Prostate gland (tissue), 2 donors: Measurements from ENCODE around the gene TGFB1I1.

Experiments
- POLR2A ChIP-seq: fragments of 450-650 bp; IDR thresholded peaks from one replicate; pipeline ENCODE4 v1.6.1; 2016; ENCODE audit warnings: antibody characterized with exemption, mild to moderate bottlenecking
- POLR2AphosphoS5 ChIP-seq: sonication (generic); formaldehyde crosslinking; IDR thresholded peaks from one replicate; pipeline ENCODE4 v1.6.1; 2017; ENCODE audit warnings: antibody characterized with exemption
- TF ChIP-seq, protein P1 (sequence below), 4 experiments: fragments of 200-600 bp in 2 of 4; fragments of 450-650 bp in 2 of 4; sonication (generic) in 2 of 4; IDR thresholded peaks; 1 replicate in 3 of 4; 2 replicates in 1 of 4; pipeline ENCODE4 v1.5.1; 2016 to 2019; ENCODE audit warnings: antibody characterized with exemption in 4 of 4, mild to moderate bottlenecking in 2 of 4, moderate library complexity in 2 of 4

DNA sequence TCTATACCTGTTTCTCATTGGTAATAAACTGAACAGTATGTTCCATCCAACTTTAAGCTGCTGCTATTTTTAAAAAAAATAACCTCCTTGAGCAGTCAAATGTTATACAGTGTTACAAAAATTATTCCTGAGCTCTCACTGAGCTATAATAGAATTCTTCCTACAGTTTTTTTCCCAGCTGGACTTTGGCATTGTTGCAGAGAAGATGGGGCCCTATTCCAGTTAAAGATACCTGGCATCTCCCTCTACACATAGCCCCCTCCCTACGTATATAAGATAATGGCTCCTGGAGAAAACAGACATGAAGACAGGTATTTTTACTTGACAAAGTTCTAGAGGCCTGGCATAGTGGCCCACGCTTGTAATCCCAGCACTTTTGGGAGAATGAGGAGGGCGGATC, 42.2 kb upstream of the TGFB1I1 start:
- TF ChIP-seq POLR2A (no peak), POLR2AphosphoS5 (no peak)
- TF ChIP-seq, protein P1, sequence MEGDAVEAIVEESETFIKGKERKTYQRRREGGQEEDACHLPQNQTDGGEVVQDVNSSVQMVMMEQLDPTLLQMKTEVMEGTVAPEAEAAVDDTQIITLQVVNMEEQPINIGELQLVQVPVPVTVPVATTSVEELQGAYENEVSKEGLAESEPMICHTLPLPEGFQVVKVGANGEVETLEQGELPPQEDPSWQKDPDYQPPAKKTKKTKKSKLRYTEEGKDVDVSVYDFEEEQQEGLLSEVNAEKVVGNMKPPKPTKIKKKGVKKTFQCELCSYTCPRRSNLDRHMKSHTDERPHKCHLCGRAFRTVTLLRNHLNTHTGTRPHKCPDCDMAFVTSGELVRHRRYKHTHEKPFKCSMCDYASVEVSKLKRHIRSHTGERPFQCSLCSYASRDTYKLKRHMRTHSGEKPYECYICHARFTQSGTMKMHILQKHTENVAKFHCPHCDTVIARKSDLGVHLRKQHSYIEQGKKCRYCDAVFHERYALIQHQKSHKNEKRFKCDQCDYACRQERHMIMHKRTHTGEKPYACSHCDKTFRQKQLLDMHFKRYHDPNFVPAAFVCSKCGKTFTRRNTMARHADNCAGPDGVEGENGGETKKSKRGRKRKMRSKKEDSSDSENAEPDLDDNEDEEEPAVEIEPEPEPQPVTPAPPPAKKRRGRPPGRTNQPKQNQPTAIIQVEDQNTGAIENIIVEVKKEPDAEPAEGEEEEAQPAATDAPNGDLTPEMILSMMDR (IDR thresholded peaks at IDR 0.05), result no peak
